ENCODE results near the gene HOXA10. TPM values are rescaled to one million over a fixed set of nuclear protein-coding genes. Genes with fewer than 3 reads are reported as not detected.
A peak's percentile ranks its signal among the peaks of the same experiment; 100 is the strongest.

HOXA10 gene
- total RNA-seq, 4 donors from 2014 or later = 4.7 to 8.9 (median 6.0) TPM

DNA sequence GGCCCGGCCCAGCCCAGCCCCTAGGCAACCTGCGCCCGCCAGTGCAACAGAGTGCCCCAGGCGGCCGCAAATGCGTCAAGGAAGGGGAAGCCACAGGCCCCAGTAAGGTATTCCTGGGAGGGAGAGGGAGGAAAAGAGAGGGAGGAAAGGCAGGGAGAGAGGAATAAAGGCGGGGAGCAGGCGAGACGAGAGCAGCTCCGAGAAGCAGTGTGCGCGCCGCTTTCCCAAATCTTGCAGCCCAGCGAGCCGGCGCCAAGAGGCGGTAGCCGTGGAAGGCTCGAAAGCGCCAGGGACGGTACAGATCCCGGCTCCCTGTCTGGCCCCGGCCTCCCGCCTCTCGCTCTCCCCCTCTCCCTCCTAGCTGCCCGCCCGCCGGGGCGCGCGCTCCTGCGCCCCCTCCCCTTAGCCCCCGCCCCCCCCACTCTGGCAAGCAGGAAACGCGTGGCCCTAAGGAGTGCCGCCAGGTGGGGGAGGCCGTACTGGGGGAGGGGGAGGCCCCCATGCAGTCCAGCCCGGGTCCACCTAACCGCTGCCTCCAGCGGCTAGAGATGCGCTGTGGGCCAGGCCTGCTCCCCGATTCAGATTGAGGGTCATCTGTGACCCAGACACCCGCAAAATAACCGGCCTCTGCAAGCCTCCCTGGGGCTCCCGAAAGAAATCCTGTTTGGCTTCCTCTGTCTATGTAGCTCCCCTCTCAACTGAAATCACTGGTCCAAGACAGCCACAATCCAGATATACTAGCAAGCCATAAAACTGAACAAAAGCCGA lies 4.3 kb downstream of the HOXA10 start:
- H3K27ac ChIP-seq = peak overlapping the region; percentile 97
- peak in 1 of 2 donors; percentile 68 for DNase-seq (ENCODE audit: low spot score in 2 of 2)
- H3K36me3 ChIP-seq = no peaks in the 10 kb centered on the region
- H3K4me3 ChIP-seq = peak overlapping the region; percentile 84
- WGBS = 3% methylated on average over 27 of the region's 46 CpGs
- H3K9me3 ChIP-seq = no peaks in the 10 kb centered on the region
- peak in 2 of 3 donors; percentile 10 to 13 for TF ChIP-seq POLR2AphosphoS5 (IDR thresholded peaks at IDR 0.05)
- no peak for TF ChIP-seq POLR2A (IDR thresholded peaks at IDR 0.05)
- H3K27me3 ChIP-seq = peaks cover 23% of the 10 kb centered on the region
- peaks cover 87% of the 10 kb centered on the region for H3K4me1 ChIP-seq

DNA sequence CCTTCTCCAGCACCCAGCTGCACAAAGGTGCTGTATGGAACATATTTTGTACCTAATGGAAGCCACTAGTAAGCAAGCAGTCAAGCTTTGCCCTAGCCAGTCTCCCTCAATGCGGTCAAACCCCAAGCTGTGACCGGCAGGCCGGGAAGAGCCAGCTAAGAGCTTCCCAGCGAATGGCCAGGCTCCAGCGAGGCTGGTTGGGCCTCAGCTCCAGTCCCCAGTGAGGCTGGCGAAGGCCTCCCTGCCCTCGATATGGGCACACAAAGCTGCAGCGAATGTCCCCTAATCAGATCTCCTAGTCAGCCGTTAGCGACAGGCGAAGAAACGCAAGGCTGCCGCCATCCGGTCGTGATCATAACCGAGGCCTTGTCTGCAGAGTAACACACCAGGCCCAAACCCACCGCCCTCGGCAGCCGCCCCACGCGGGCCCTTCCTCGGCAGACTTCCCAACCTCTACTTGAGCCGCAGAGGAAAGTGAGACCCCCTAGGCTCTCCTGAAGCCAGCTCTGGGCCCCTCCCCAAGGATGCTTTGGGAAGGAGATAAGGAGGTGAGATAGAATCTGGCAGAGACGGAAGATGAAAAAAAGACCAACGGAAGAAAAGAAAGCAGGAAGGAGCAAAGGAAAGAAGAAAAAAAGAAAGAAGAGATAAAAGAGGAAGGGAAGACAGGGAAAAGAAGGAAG lies 5.7 kb downstream of the HOXA10 start:
- WGBS = 23% methylated on average over 17 of the region's 25 CpGs
- peak in 1 of 2 donors; percentile 79 for DNase-seq (ENCODE audit: low spot score in 2 of 2)
- Histone ChIP-seq H3K9me3 (no peaks in the 10 kb centered on the region), H3K4me3 (peak overlapping the region; percentile 84), H3K27me3 (peaks cover 20% of the 10 kb centered on the region), H3K27ac (peak overlapping the region; percentile 97), H3K4me1 (peaks cover 84% of the 10 kb centered on the region), H3K36me3 (no peaks in the 10 kb centered on the region)
- TF ChIP-seq CTCF (IDR thresholded peaks at IDR 0.05) (no peak), POLR2A (IDR thresholded peaks at IDR 0.05) (no peak), EP300 (IDR thresholded peaks at IDR 0.05) (no peak), POLR2AphosphoS5 (IDR thresholded peaks at IDR 0.05) (peak in 2 of 3 donors; percentile 6 to 52)

DNA sequence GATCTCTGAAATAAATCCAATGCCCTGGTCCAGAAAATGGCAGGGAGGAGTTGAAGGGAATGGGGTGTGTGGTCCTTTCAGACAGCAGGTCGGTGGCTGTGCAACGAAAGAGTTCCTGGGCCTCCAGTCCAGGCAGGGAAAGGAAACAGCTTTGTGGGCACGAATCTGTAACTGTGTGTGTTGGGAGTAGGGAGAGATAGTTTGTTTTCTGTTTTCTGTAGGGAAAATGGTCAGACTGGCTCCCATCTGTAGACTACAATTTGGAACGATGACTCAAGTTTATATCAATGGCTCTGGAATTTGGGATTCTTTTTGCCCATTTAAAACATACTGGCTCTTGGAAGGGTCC lies 6.2 kb downstream of the HOXA10 start:
- DNase-seq (ENCODE audit: low spot score in 2 of 2) = peak in 1 of 2 donors; percentile 44
- Histone ChIP-seq H3K27me3 (peaks cover 20% of the 10 kb centered on the region), H3K4me1 (peaks cover 83% of the 10 kb centered on the region), H3K36me3 (no peaks in the 10 kb centered on the region), H3K27ac (peak overlapping the region; percentile 97), H3K4me3 (peak overlapping the region; percentile 84), H3K9me3 (no peaks in the 10 kb centered on the region)
- 33% methylated on average over 4 of the region's 4 CpGs for WGBS
- TF ChIP-seq POLR2A (IDR thresholded peaks at IDR 0.05) = no peak
- TF ChIP-seq POLR2AphosphoS5 (IDR thresholded peaks at IDR 0.05) = no peak
- TF ChIP-seq EP300 (IDR thresholded peaks at IDR 0.05) = no peak
- TF ChIP-seq CTCF (IDR thresholded peaks at IDR 0.05) = no peak

GRCh38 chr7:27166531-27167505 lies 7.3 kb downstream of the HOXA10 start:
- 16% methylated on average over 30 of the region's 50 CpGs for WGBS
- H3K27ac ChIP-seq = peak overlapping the region; percentile 97

More at GRCh38 chr7:27166531-27167505, 7.3 kb downstream of the HOXA10 start:
- Histone ChIP-seq H3K4me1 (peaks cover 78% of the 10 kb centered on the region), H3K27me3 (peaks cover 20% of the 10 kb centered on the region), H3K36me3 (no peaks in the 10 kb centered on the region), H3K9me3 (no peaks in the 10 kb centered on the region), H3K4me3 (peak overlapping the region; percentile 84)
- DNase-seq (ENCODE audit: low spot score in 2 of 2) = peak in 1 of 2 donors; percentile 74
- TF ChIP-seq POLR2AphosphoS5 (IDR thresholded peaks at IDR 0.05) (no peak), EP300 (IDR thresholded peaks at IDR 0.05) (no peak), POLR2A (IDR thresholded peaks at IDR 0.05) (no peak), CTCF (IDR thresholded peaks at IDR 0.05) (no peak)
